Keratinocyte (primary cell): ENCODE results near the gene SOS1. TPM values are rescaled to one million over a fixed set of nuclear protein-coding genes. Genes with fewer than 3 reads are reported as not detected.

Experiments used
- DNase-seq: peaks from one replicate; pipeline ENCODE4 v3.0.0-alpha.2; 2011; ENCODE audit warnings: low read depth, missing footprints, low spot score
- FAIRE-seq: peaks from 2 replicates; lab custom pipeline; 2011; peaks lifted over from hg19 to GRCh38; lab: Jason Lieb, UNC
- H2AFZ ChIP-seq: 2 replicates; pipeline ENCODE4 v1.6.0; 2012; ENCODE audit warnings: low read length, control low read depth, inconsistent platforms; ENCODE audit not compliant: control insufficient read depth
- H3K27ac ChIP-seq: 2 replicates; pipeline ENCODE4 v1.5.1; 2011; ENCODE audit warnings: low read length; ENCODE audit not compliant: control insufficient read depth, insufficient read depth
- H3K27me3 ChIP-seq: 3 replicates; pipeline ENCODE4 v1.6.0; 2011; ENCODE audit warnings: low read length; ENCODE audit not compliant: control insufficient read depth, insufficient read depth; ENCODE audit errors: extremely low read depth
- H3K36me3 ChIP-seq, 2 experiments: 2 replicates in 1 of 2; 3 replicates in 1 of 2; pipeline ENCODE4 v1.5.1; 2011; ENCODE audit warnings: low read length in 2 of 2, mild to moderate bottlenecking in 1 of 2; ENCODE audit not compliant: control insufficient read depth in 2 of 2, insufficient read depth in 2 of 2; ENCODE audit errors: extremely low read depth in 1 of 2
- H3K4me1 ChIP-seq: 3 replicates; pipeline ENCODE4 v1.5.1; 2011; ENCODE audit warnings: low read length; ENCODE audit not compliant: control insufficient read depth, insufficient read depth; ENCODE audit errors: extremely low read depth
- H3K4me2 ChIP-seq: 3 replicates; pipeline ENCODE4 v1.6.0; 2011; ENCODE audit warnings: low read depth, low read length; ENCODE audit not compliant: control insufficient read depth, insufficient read depth; ENCODE audit errors: extremely low read depth
- H3K4me3 ChIP-seq, 3 experiments: fragments of 200-600 bp in 1 of 3; sonication (generic) in 1 of 3; 2 replicates in 2 of 3; 3 replicates in 1 of 3; pipeline ENCODE4 v1.5.1; 2011 to 2016; ENCODE audit warnings: low read length in 3 of 3, mild to moderate bottlenecking in 3 of 3, control low read depth in 2 of 3, inconsistent platforms in 1 of 3, low read depth in 1 of 3, mixed read lengths in 1 of 3, mixed run types in 1 of 3, moderate library complexity in 1 of 3; ENCODE audit not compliant: control insufficient read depth in 2 of 3, insufficient read depth in 2 of 3; ENCODE audit errors: extremely low read depth in 1 of 3
- H3K79me2 ChIP-seq: 2 replicates; pipeline ENCODE4 v1.6.0; 2012; ENCODE audit warnings: low read length; ENCODE audit not compliant: control insufficient read depth, insufficient read depth
- H3K9ac ChIP-seq: 3 replicates; pipeline ENCODE4 v1.6.0; 2011; ENCODE audit warnings: low read length; ENCODE audit not compliant: control insufficient read depth, insufficient read depth; ENCODE audit errors: extremely low read depth
- H3K9me1 ChIP-seq: 3 replicates; pipeline ENCODE4 v1.6.0; 2011; ENCODE audit warnings: low read length; ENCODE audit not compliant: control insufficient read depth, insufficient read depth; ENCODE audit errors: extremely low read depth
- H3K9me3 ChIP-seq: 2 replicates; pipeline ENCODE4 v1.5.1; 2012; ENCODE audit warnings: low read depth, low read length; ENCODE audit not compliant: control insufficient read depth
- H4K20me1 ChIP-seq: 3 replicates; pipeline ENCODE4 v1.6.0; 2011; ENCODE audit warnings: low read length; ENCODE audit not compliant: control insufficient read depth, insufficient read depth; ENCODE audit errors: extremely low read depth
- CTCF ChIP-seq, 3 experiments: IDR thresholded peaks in 1 of 3; conservative IDR thresholded peaks in 1 of 3; optimal IDR thresholded peaks in 1 of 3; 2 replicates in 2 of 3; 3 replicates in 1 of 3; pipeline versions ENCODE3 to v1.5.1; 2011; ENCODE audit warnings: low read length in 3 of 3, mild to moderate bottlenecking in 3 of 3, moderate library complexity in 2 of 3, control low read depth in 1 of 3, inconsistent platforms in 1 of 3; ENCODE audit not compliant: insufficient read depth in 2 of 3; ENCODE audit errors: extremely low read depth in 1 of 3
- EZH2 ChIP-seq: IDR thresholded peaks from one replicate; pipeline ENCODE4 v1.6.1; 2012; ENCODE audit warnings: inconsistent platforms, mild to moderate bottlenecking, low read length, moderate library complexity
- dilution Hi-C: fragments of 300-500 bp; cut with MboI; formaldehyde crosslinking; loops from one replicate; pipeline ENCODE4 v1.7.0; 2020; ENCODE audit warnings: low sequenced_read_pairs; ENCODE audit not compliant: extremely low pct_ligation_motif_present
- polyA plus RNA-seq, 5 experiments: library from polyadenylated mRNA; depleted of rRNA in 3 of 5; stranded (reverse) in 3 of 5; stranded (forward) in 1 of 5; unstranded in 1 of 5; fragments of >200 nt; gene quantifications; 1 replicate in 1 of 5; 2 replicates in 3 of 5; 3 replicates in 1 of 5; pipeline versions ENCODE4 v1.2.1 to v1.2.3, GENCODE V29; 2011 to 2012; ENCODE audit warnings: missing spikeins in 2 of 5, low read depth in 1 of 5, low replicate concordance in 1 of 5

Gene SOS1
- polyA plus RNA-seq, 1 donor (not counting 4 experiments of a cell fraction or from before 2014, with no cell fraction given): 21.5 TPM

- Histone ChIP-seq H3K27me3 (peaks cover 2% of the 10 kb centered on the region), H3K9me1 (peaks cover 2% of the 10 kb centered on the region), H3K9ac (no peak overlapping the region), H3K79me2 (no peaks in the 10 kb centered on the region), H3K4me3 (no peak overlapping the region), H3K36me3 (no peaks in the 10 kb centered on the region), H3K4me2 (no peak overlapping the region), H3K9me3 (no peaks in the 10 kb centered on the region), H2AFZ (no peak overlapping the region), H4K20me1 (no peaks in the 10 kb centered on the region), H3K27ac (no peak overlapping the region), H3K4me1 (peaks cover 5% of the 10 kb centered on the region)
- FAIRE-seq (no peak), DNase-seq (no peak)
- TF ChIP-seq EZH2 (no peak), CTCF (optimal IDR thresholded peaks at IDR 0.05 in 1 of 3, IDR thresholded peaks at IDR 0.05 in 1 of 3, conservative IDR thresholded peaks at IDR 0.05 in 1 of 3; ENCODE audit: extremely low read depth in 1 of 3, insufficient read depth in 2 of 3, low read length in 3 of 3) (no peak)
- dilution Hi-C loops: no loop called here
These were observed 172.4 kb downstream of the SOS1 start for GRCh38 chr2:38948387-38948882.

- dilution Hi-C loops: no loop called here
- H3K4me3 ChIP-seq: no peak overlapping the region
- H3K4me1 ChIP-seq: peaks cover 5% of the 10 kb centered on the region
- DNase-seq (peak; percentile 30), FAIRE-seq (peak; percentile 58)
- peaks cover 2% of the 10 kb centered on the region for H3K27me3 ChIP-seq
- H2AFZ ChIP-seq: no peak overlapping the region
- no peak overlapping the region for H3K4me2 ChIP-seq
- peak; percentile 65 to 92 (median 86) for TF ChIP-seq CTCF (optimal IDR thresholded peaks at IDR 0.05 in 1 of 3, IDR thresholded peaks at IDR 0.05 in 1 of 3, conservative IDR thresholded peaks at IDR 0.05 in 1 of 3; ENCODE audit: extremely low read depth in 1 of 3, insufficient read depth in 2 of 3, low read length in 3 of 3)
- TF ChIP-seq EZH2: no peak
- H3K9me3 ChIP-seq: no peaks in the 10 kb centered on the region
- no peaks in the 10 kb centered on the region for H3K79me2 ChIP-seq
- H3K9me1 ChIP-seq: peaks cover 2% of the 10 kb centered on the region
- no peaks in the 10 kb centered on the region for H3K36me3 ChIP-seq
- H4K20me1 ChIP-seq: no peaks in the 10 kb centered on the region
- no peak overlapping the region for H3K9ac ChIP-seq
- no peak overlapping the region for H3K27ac ChIP-seq
These were observed 173.3 kb downstream of the SOS1 start for GRCh38 chr2:38947241-38948239.
